ENCODE data around the gene HLA-DMA. TPM values are rescaled to one million over a fixed set of nuclear protein-coding genes. Genes with fewer than 3 reads are reported as not detected.

HLA-DMA gene
- total and polyA plus RNA-seq, 2 of the 8 experiments (the other 6 are each of a cell fraction or from before 2014, with no cell fraction given): 13.3 to 23.1 TPM

DNA sequence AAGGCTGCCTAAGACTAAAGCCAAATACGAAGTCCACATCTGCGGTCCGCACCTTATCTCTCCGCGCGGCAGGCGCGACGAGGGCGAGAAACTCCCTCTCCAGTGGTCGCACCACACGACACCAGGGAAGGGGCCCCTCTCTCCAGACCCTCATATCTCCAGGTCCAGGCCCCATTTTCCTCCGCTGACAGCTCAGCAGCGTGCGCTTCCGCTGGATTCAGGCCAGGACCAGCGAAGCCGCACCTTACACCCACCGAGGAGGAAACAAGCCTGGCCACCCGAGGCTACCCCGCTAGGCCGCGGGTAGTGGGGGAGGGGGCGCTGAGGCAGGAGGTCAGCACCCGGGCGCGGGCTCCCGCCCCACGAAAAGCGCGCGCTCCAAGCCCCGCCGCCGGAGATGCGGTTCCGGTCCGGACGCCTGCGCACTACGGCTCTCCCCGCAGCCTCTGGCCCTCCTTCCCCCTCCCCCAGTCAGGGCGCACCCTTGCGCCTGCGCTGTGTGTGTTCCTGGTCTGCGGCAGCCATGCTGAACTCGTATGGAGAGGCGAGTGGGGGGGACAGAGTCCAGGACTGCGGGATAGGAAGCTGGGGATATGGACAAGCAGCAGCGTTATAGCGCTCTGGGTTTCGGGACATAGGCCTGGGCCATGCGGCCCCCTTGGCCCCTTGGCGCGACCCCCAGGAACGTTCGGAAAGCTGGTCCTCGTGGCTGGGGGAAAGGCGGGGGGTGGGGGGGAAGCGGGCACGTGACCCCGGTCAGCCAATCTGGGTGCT, 15.4 kb upstream of the HLA-DMA start, which contains the start of gene BRD2:
BRD2 (plus strand) TSS at position 502 of the 774 bp plus-strand sequence. CDS start 4,305 bp downstream, outside the sequence.
- peak within 1 kb of the TSS; percentile 72; the same call in 1 of the 2 replicates for H2BK20ac ChIP-seq (ENCODE audit: low read length)
- H3K79me1 ChIP-seq (ENCODE audit: low read depth, low read length): no peaks in the 10 kb centered on the region; the same call in 1 of the 2 replicates
- FAIRE-seq: no peak
- H2BK5ac ChIP-seq (ENCODE audit: low read depth, low read length): peak within 1 kb of the TSS; percentile 100
- H3K79me2 ChIP-seq (ENCODE audit: control insufficient read depth in 1 of 2, insufficient read depth in 2 of 2, low read length in 2 of 2): peaks cover 14 to 72% of the 10 kb centered on the region in 2 experiments
- peak within 1 kb of the TSS; percentile 98 for H3K56ac ChIP-seq (replicated peaks; ENCODE audit: insufficient read length, low read depth, low read length)
- peak within 1 kb of the TSS; percentile 96 to 100 (median 100) for H3K9ac ChIP-seq (replicated peaks in 1 of 4; ENCODE audit: extremely low read depth in 1 of 4, low read depth in 3 of 4, low read length in 3 of 4)
- WGBS, 2 experiments (ENCODE audit: extremely low coverage in 1 of 2, insufficient coverage in 1 of 2, insufficient read length in 1 of 2, insufficient replicate concordance in 2 of 2, low coverage in 1 of 2, low lambda C conversion rate in 2 of 2, missing lambda C conversion rate in 1 of 2): 2% methylated on average over 32 of the region's 62 CpGs; no CpG with 5 or more reads in 1 of the 2 experiments
- H3K4me2 ChIP-seq (ENCODE audit: insufficient read depth in 1 of 2, low read depth in 2 of 2, low read length in 2 of 2): peak within 1 kb of the TSS; percentile 75 to 76
- H2AK5ac ChIP-seq (ENCODE audit: low read depth, low read length): peak within 1 kb of the TSS; percentile 100
- H3K18ac ChIP-seq (ENCODE audit: extremely low read depth, low read length): peak within 1 kb of the TSS; percentile 100
- peak within 1 kb of the TSS; percentile 100 for H3K4ac ChIP-seq (replicated peaks; ENCODE audit: insufficient read length, low read depth, low read length)
- peak in 1 of 2 experiments; percentile 94 for DNase-seq (ENCODE audit: low read depth in 1 of 2, low spot score in 2 of 2)
- peak within 1 kb of the TSS; percentile 99 for H2BK120ac ChIP-seq (replicated peaks; ENCODE audit: low read depth, low read length)
- no peaks in the 10 kb centered on the region; a peak in 2 of 4 replicates for H3K9me3 ChIP-seq (ENCODE audit: insufficient read depth in 2 of 2, low read depth in 1 of 2, low read length in 1 of 2)
- peaks cover under 1 to 13% (median 7%) of the 10 kb centered on the region in 4 experiments; a peak in 5 of 8 replicates for H3K36me3 ChIP-seq (ENCODE audit: control insufficient read depth in 2 of 4, insufficient read depth in 4 of 4, low read length in 3 of 4)
- POLR2A ChIA-PET (ENCODE audit: partially characterized antibody): interaction anchor here (0.6 to 33.3 kb wide), 21 partner anchors 2 to 791 kb away, joined by 3 to 1158 read pairs (median 4); partner anchors contain the start of genes B3GALT4, BRD2, HLA-DMA and HLA-DMB
- H4K8ac ChIP-seq (ENCODE audit: extremely low read depth, insufficient read depth, low read length): peak within 1 kb of the TSS; percentile 100
- peak within 1 kb of the TSS; percentile 93 for H3K23ac ChIP-seq (ENCODE audit: insufficient read length)
- H2BK12ac ChIP-seq (ENCODE audit: low read depth, low read length): peak within 1 kb of the TSS; percentile 100
- peaks cover 0 to 5% (median under 1%) of the 10 kb centered on the region in 4 experiments; a peak in 3 of 7 replicates for H3K4me1 ChIP-seq (replicated peaks in 1 of 4; ENCODE audit: control insufficient read depth in 3 of 4, insufficient read depth in 4 of 4, low read length in 3 of 4)
- peak within 1 kb of the TSS; percentile 99 for H3K27ac ChIP-seq (ENCODE audit: low read depth, low read length)
- H4K20me1 ChIP-seq (replicated peaks in 1 of 2; ENCODE audit: control insufficient read depth in 1 of 2, insufficient read depth in 2 of 2, low read length in 2 of 2): peaks cover 10 to 11% of the 10 kb centered on the region in 2 experiments
- peaks cover 10% of the 10 kb centered on the region for H3K23me2 ChIP-seq (ENCODE audit: low read depth, low read length)
- H4K91ac ChIP-seq (replicated peaks; ENCODE audit: insufficient read length, low read length): peak within 1 kb of the TSS; percentile 100
- H3K4me3 ChIP-seq (ENCODE audit: extremely low read depth in 1 of 4, insufficient read depth in 2 of 4, low read depth in 3 of 4, low read length in 4 of 4): peak within 1 kb of the TSS; percentile 90 to 99 (median 98)
- peak within 1 kb of the TSS; percentile 100 for H3K14ac ChIP-seq (ENCODE audit: insufficient read length)
- H2BK15ac ChIP-seq (ENCODE audit: low read length): peak within 1 kb of the TSS; percentile 92; the same call in 1 of the 2 replicates
- no peaks in the 10 kb centered on the region for H3K27me3 ChIP-seq (replicated peaks in 1 of 4; ENCODE audit: control insufficient read depth in 3 of 4, extremely low read depth in 1 of 4, insufficient read depth in 3 of 4, low read length in 3 of 4)
- H2AFZ ChIP-seq (ENCODE audit: low read length): no peak within 1 kb of the TSS
- H4K5ac ChIP-seq (ENCODE audit: insufficient read length, low read depth, low read length): peak within 1 kb of the TSS; percentile 99
- CTCF ChIA-PET (ENCODE audit: partially characterized antibody): interaction anchor here (1.0 to 14.6 kb wide), 12 partner anchors 9 to 313 kb away, joined by 3 to 168 read pairs (median 6); partner anchors contain the start of genes HLA-DMA and TAP2
- TF ChIP-seq SAP30 (IDR thresholded peaks at IDR 0.05; ENCODE audit: insufficient read depth, insufficient replicate concordance, low read length) (peak; percentile 82), RBBP5 (IDR thresholded peaks at IDR 0.05; ENCODE audit: borderline replicate concordance, low read depth, low read length) (0 out of 2 replicates have a peak, but pooled peaks have one; percentile 58), USF2 (IDR thresholded peaks at IDR 0.05; ENCODE audit: low read length) (peak; percentile 78; the same call in 1 of the 2 replicates), SRF (IDR thresholded peaks at IDR 0.05; ENCODE audit: low read depth, low read length) (no peak), KDM4A (IDR thresholded peaks at IDR 0.05; ENCODE audit: low read depth, low read length, severe bottlenecking) (peak; percentile 72), GABPA (IDR thresholded peaks at IDR 0.05; ENCODE audit: borderline replicate concordance, insufficient read depth, low read length) (no peak), ATF3 (IDR thresholded peaks at IDR 0.05; ENCODE audit: insufficient read depth, low read depth, low read length) (no peak)

Data from H1 (cell line).